GM10266 (cell line): ENCODE measurements around the gene CRYZ.

Source experiments
- DNase-seq: peaks from one replicate; pipeline ENCODE4 v3.0.0; 2012; ENCODE audit errors: extremely low spot score
- TF ChIP-seq, protein P1 (sequence below): IDR thresholded peaks from 2 replicates; pipeline ENCODE4 v1.5.1; 2012; ENCODE audit warnings: mild to moderate bottlenecking, low read depth; ENCODE audit not compliant: control insufficient read depth, insufficient read depth; ENCODE audit errors: missing control alignments

The CRYZ gene

DNA sequence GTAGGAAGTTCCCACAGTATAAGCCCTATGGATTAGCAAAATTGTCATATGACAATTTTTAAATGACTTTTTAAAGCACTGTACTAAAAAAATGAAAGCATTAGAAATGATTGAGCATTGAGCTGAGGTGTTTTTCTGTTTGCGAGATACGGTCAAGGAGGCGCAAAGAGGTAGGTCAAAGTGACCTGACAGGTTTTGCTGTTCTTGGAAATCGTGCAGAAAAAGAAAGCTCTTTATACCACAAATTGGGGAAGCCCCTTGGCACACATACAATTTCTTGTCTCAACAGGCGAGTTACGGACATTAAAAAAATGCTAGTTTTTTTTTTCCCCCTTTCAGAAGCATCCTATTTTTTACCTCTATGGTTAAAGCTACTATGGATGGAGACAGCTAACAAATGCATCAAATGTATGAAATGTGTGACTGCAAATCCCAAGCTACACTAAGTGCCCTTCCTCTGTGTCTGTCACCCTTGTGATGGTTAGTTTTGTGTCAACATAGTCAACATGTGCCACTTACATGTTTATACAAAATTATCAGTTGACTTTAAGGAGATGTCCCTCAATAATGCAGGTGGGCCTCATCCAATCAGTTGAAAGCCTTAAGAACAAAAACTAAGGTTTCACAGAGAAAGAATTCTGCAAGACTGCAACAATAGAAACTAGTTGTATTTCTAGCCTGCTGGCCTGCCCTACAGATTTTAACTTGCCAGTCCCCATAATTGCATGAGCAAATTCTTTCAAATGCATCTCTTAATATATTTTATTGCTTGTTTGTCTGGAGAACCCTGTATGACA is 29.3 kb downstream of the CRYZ start:
- DNase-seq, result no peak
- TF ChIP-seq, protein P1, sequence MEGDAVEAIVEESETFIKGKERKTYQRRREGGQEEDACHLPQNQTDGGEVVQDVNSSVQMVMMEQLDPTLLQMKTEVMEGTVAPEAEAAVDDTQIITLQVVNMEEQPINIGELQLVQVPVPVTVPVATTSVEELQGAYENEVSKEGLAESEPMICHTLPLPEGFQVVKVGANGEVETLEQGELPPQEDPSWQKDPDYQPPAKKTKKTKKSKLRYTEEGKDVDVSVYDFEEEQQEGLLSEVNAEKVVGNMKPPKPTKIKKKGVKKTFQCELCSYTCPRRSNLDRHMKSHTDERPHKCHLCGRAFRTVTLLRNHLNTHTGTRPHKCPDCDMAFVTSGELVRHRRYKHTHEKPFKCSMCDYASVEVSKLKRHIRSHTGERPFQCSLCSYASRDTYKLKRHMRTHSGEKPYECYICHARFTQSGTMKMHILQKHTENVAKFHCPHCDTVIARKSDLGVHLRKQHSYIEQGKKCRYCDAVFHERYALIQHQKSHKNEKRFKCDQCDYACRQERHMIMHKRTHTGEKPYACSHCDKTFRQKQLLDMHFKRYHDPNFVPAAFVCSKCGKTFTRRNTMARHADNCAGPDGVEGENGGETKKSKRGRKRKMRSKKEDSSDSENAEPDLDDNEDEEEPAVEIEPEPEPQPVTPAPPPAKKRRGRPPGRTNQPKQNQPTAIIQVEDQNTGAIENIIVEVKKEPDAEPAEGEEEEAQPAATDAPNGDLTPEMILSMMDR, result no peak

DNA sequence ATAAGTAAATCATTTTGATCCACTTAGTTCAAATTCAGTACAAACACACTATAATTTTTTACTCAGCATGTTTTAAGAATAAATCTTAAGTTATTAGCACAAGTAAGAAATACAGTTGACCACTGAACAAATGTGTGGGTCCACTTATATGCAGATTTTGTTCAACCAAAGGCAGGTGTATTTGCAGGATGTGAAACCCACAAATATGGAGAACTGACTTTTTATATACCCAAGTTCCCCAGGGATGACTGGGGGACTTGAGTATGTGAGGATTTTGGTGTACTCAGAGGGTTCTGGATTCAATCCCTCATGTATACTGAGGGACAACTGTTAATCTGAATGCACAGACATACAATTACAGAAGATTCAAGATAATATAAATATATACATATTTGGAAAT is 33.5 kb downstream of the CRYZ start:
- DNase-seq, result no peak
- TF ChIP-seq, protein P1, result no peak

DNA sequence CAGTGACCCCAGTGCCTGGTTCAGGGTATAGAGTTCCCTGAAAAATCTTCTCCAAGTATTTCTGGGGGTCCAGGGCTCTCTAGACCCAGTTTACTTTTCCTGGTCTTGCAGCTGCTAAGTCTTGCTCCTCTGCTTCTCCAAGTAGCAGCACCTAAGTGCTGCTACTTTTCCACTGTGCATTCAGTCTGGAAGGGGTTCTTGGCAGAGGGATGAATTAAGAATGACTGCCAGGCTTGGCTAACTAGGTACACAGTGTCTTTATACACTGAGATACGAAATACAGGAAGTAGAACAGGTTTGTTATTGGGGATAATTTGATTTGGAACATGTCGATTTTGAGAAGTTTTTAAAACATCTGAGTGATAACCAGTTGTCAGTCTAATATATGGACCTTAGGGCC is 35.0 kb downstream of the CRYZ start:
- DNase-seq, result no peak
- TF ChIP-seq, protein P1, result no peak

DNA sequence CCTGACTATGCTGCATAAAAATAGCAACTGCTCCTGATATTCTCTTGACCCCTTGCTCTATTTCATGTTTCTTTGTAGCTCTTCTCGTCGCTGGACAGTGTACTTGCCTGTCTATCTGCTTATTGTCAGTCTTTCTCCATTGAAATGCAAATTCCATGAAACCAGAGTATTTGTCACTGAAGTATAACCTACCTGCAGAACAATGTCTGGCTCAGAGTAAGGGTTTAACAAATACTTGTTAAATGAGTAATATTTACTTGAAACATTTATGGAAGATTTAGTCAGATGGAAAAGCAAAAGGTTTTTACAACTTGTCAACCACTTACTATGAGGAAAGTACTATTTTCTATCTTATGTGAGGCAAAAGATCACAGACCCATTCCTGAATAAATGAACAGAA is 39.4 kb downstream of the CRYZ start:
- TF ChIP-seq, protein P1, result no peak
- no peak for DNase-seq

- TF ChIP-seq, protein P1, result no peak
- no peak for DNase-seq
Observed at GRCh38 chr1:74690909-74691308, 41.9 kb downstream of the CRYZ start.

DNA sequence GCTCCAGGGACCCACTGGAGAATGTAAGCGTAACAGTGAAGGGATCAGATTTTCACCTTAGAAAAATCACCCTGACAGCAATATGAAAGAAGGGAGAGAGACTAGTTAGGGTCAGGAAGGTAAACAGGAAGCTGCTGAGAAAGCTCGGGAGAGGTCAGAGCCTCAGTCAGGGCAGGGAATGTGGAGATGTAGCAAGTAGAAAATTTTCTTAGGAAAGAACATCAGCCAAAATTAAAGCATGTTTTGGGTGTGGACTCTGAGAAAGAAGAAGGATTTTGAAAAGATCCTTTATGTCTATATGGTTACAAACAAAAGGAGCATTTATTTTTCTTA is 42.5 kb downstream of the CRYZ start:
- TF ChIP-seq, protein P1, result no peak
- no peak for DNase-seq

- TF ChIP-seq, protein P1, result peak; percentile 84
- no peak for DNase-seq
Observed at GRCh38 chr1:74689621-74690363, 43.1 kb downstream of the CRYZ start.
